Trophoblast cell (in vitro differentiated cells and primary cell): Measurements from ENCODE around the gene KCNH1.

ENCODE experiments used
- DNase-seq, 2 donors: peaks; one replicate each; pipeline ENCODE4 v3.0.0-alpha.2; 2016
- H2AFZ ChIP-seq: 2 replicates; pipeline ENCODE4 v1.6.1; 2013; ENCODE audit warnings: low read length, moderate library complexity, mild to moderate bottlenecking; ENCODE audit not compliant: insufficient read depth, poor library complexity
- H2AK5ac ChIP-seq: 2 replicates; pipeline ENCODE4 v1.6.1; 2013; ENCODE audit warnings: mild to moderate bottlenecking, low read length
- H2BK120ac ChIP-seq: 2 replicates; pipeline ENCODE4 v1.6.1; 2013; ENCODE audit warnings: low read length, mild to moderate bottlenecking, moderate library complexity; ENCODE audit not compliant: insufficient read depth, poor library complexity
- H2BK12ac ChIP-seq: 2 replicates; pipeline ENCODE4 v1.6.1; 2013; ENCODE audit warnings: mild to moderate bottlenecking, low read length, moderate library complexity
- H2BK5ac ChIP-seq: 2 replicates; pipeline ENCODE4 v1.6.1; 2013; ENCODE audit warnings: low read length, low read depth, moderate library complexity, mild to moderate bottlenecking; ENCODE audit not compliant: poor library complexity
- H3K14ac ChIP-seq: 2 replicates; pipeline ENCODE4 v1.6.1; 2013; ENCODE audit warnings: mild to moderate bottlenecking, low read length
- H3K18ac ChIP-seq: 2 replicates; pipeline ENCODE4 v1.6.1; 2013; ENCODE audit warnings: mild to moderate bottlenecking, low read length
- H3K23ac ChIP-seq: 2 replicates; pipeline ENCODE4 v1.6.1; 2013; ENCODE audit warnings: low read length
- H3K27ac ChIP-seq: 2 replicates; pipeline ENCODE4 v1.5.1; 2013; ENCODE audit warnings: low read depth, mild to moderate bottlenecking, inconsistent platforms, low read length, moderate library complexity
- H3K27me3 ChIP-seq: 2 replicates; pipeline ENCODE4 v1.6.1; 2013; ENCODE audit warnings: inconsistent platforms, mild to moderate bottlenecking, low read length, moderate library complexity; ENCODE audit not compliant: insufficient read depth
- H3K36me3 ChIP-seq, 2 experiments: 1 replicate in 1 of 2; 2 replicates in 1 of 2; pipeline ENCODE4 v1.6.1; 2013; ENCODE audit warnings: low read length in 2 of 2, mild to moderate bottlenecking in 2 of 2, moderate library complexity in 1 of 2; ENCODE audit not compliant: insufficient read depth in 2 of 2, control insufficient read depth in 1 of 2
- H3K4ac ChIP-seq: 2 replicates; pipeline ENCODE4 v1.6.1; 2013; ENCODE audit warnings: low read depth, mild to moderate bottlenecking, low read length, moderate library complexity
- H3K4me1 ChIP-seq, 2 experiments: 1 replicate in 1 of 2; 2 replicates in 1 of 2; pipeline ENCODE4 v1.6.1; 2013; ENCODE audit warnings: low read length in 2 of 2, mild to moderate bottlenecking in 2 of 2, moderate library complexity in 1 of 2; ENCODE audit not compliant: insufficient read depth in 2 of 2, control insufficient read depth in 1 of 2
- H3K4me2 ChIP-seq: 2 replicates; pipeline ENCODE4 v1.6.1; 2013; ENCODE audit warnings: inconsistent platforms, mild to moderate bottlenecking, low read length, moderate library complexity
- H3K4me3 ChIP-seq: 2 replicates; pipeline ENCODE4 v1.5.1; 2013; ENCODE audit warnings: mild to moderate bottlenecking, low read depth, low read length, inconsistent platforms
- H3K79me1 ChIP-seq: one replicate; pipeline ENCODE4 v1.6.1; 2013; ENCODE audit warnings: low read length
- H3K79me2 ChIP-seq: 2 replicates; pipeline ENCODE4 v1.6.1; 2013; ENCODE audit warnings: low read length, mild to moderate bottlenecking; ENCODE audit not compliant: control insufficient read depth, insufficient read depth, poor library complexity
- H3K9ac ChIP-seq: 2 replicates; pipeline ENCODE4 v1.6.1; 2013; ENCODE audit warnings: mild to moderate bottlenecking, low read length
- H3K9me3 ChIP-seq: 2 replicates; pipeline ENCODE4 v1.6.1; 2013; ENCODE audit warnings: low read depth, mild to moderate bottlenecking, control low read depth, inconsistent platforms, low read length; ENCODE audit not compliant: insufficient read depth
- H4K12ac ChIP-seq: 2 replicates; pipeline ENCODE4 v1.6.1; 2013; ENCODE audit warnings: low read depth, mild to moderate bottlenecking, low read length, moderate library complexity
- H4K8ac ChIP-seq: 2 replicates; pipeline ENCODE4 v1.6.1; 2013; ENCODE audit warnings: low read depth, mild to moderate bottlenecking, low read length, moderate library complexity
- H4K91ac ChIP-seq: one replicate; pipeline ENCODE4 v1.6.1; 2013; ENCODE audit warnings: low read depth, mild to moderate bottlenecking, low read length, moderate library complexity
- WGBS: extraction: QIAGEN DNeasy Blood & Tissue Kit; methylation state at CpG from one replicate; pipeline ENCODE4 v1.1.7; 2013; ENCODE audit warnings: missing lambda C conversion rate; ENCODE audit not compliant: insufficient read length, insufficient coverage; ENCODE audit errors: extremely low coverage; 5-methylcytosine and 5-hydroxymethylcytosine counted together

The KCNH1 gene

GRCh38 chr1:210746024-210746731, 387.8 kb downstream of the KCNH1 start:
- H3K9me3 ChIP-seq: peaks cover 2% of the 10 kb centered on the region
- no peak overlapping the region for H2AFZ ChIP-seq
- no peaks in the 10 kb centered on the region for H3K27me3 ChIP-seq
- H3K79me2 ChIP-seq: no peaks in the 10 kb centered on the region
- no peak overlapping the region for H4K12ac ChIP-seq
- H2BK5ac ChIP-seq: no peak overlapping the region
- H4K91ac ChIP-seq: no peak overlapping the region
- H2AK5ac ChIP-seq: no peak overlapping the region
- DNase-seq: no peak
- H3K4me2 ChIP-seq: no peak overlapping the region
- no peaks in the 10 kb centered on the region for H3K79me1 ChIP-seq
- no peaks in the 10 kb centered on the region for H3K4me1 ChIP-seq
- no peaks in the 10 kb centered on the region for H3K36me3 ChIP-seq
- H3K4me3 ChIP-seq: no peak overlapping the region
- H3K27ac ChIP-seq: no peak overlapping the region
- no peak overlapping the region for H3K4ac ChIP-seq
- no peak overlapping the region for H3K18ac ChIP-seq
- no CpG with 5 or more reads among the region's 3 CpGs for WGBS
- no peak overlapping the region for H3K14ac ChIP-seq
- H4K8ac ChIP-seq: no peak overlapping the region
- no peak overlapping the region for H3K23ac ChIP-seq
- no peak overlapping the region for H3K9ac ChIP-seq
- H2BK12ac ChIP-seq: no peak overlapping the region
- H2BK120ac ChIP-seq: no peak overlapping the region

GRCh38 chr1:210743038-210743437, 390.9 kb downstream of the KCNH1 start:
- Histone ChIP-seq H2BK120ac (no peak overlapping the region), H3K9me3 (peaks cover 2% of the 10 kb centered on the region), H2AK5ac (no peak overlapping the region), H3K4me2 (no peak overlapping the region), H3K27ac (no peak overlapping the region), H3K14ac (no peak overlapping the region), H4K12ac (no peak overlapping the region), H4K91ac (no peak overlapping the region), H2AFZ (no peak overlapping the region), H3K4me1 (no peaks in the 10 kb centered on the region), H3K23ac (no peak overlapping the region), H4K8ac (no peak overlapping the region), H3K36me3 (no peaks in the 10 kb centered on the region), H3K4me3 (no peak overlapping the region), H3K79me2 (no peaks in the 10 kb centered on the region), H2BK5ac (no peak overlapping the region), H2BK12ac (no peak overlapping the region), H3K9ac (no peak overlapping the region), H3K18ac (no peak overlapping the region), H3K79me1 (no peaks in the 10 kb centered on the region), H3K27me3 (no peaks in the 10 kb centered on the region), H3K4ac (no peak overlapping the region)
- WGBS: no CpG with 5 or more reads among the region's 3 CpGs
- DNase-seq: no peak

DNA sequence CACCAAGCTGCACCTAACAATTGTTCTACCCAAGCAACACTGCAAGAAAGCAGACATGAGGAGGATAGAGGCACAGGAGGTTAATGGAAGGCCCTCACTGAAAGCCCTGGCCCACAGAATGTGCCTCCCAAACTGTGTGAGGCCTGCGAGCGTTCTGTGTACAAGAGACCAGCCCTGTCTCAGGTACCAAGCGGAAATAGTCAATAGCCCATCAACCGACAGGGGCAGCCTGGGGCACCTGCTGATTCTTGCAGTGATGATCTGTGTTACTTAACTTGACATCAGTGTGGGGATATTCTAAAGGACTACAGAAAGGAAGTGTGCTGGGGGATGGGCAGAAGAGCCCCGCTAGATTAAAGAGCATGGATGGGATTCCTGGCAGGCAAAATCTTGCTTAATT, 392.4 kb downstream of the KCNH1 start:
- H3K18ac ChIP-seq: no peak overlapping the region
- no peaks in the 10 kb centered on the region for H3K36me3 ChIP-seq
- H3K27me3 ChIP-seq: no peaks in the 10 kb centered on the region
- no peak for DNase-seq
- H2BK12ac ChIP-seq: no peak overlapping the region
- no peak overlapping the region for H2AFZ ChIP-seq
- H4K8ac ChIP-seq: no peak overlapping the region
- H3K4me1 ChIP-seq: no peaks in the 10 kb centered on the region
- no peak overlapping the region for H3K4me3 ChIP-seq
- no CpG with 5 or more reads among the region's 5 CpGs for WGBS
- no peak overlapping the region for H2BK5ac ChIP-seq
- no peak overlapping the region for H3K9ac ChIP-seq
- no peak overlapping the region for H3K23ac ChIP-seq
- no peak overlapping the region for H3K27ac ChIP-seq
- no peak overlapping the region for H2BK120ac ChIP-seq
- H2AK5ac ChIP-seq: no peak overlapping the region
- no peak overlapping the region for H3K14ac ChIP-seq
- H3K9me3 ChIP-seq: no peaks in the 10 kb centered on the region
- H3K4me2 ChIP-seq: no peak overlapping the region
- no peak overlapping the region for H3K4ac ChIP-seq
- H3K79me1 ChIP-seq: no peaks in the 10 kb centered on the region
- no peak overlapping the region for H4K91ac ChIP-seq
- H4K12ac ChIP-seq: no peak overlapping the region
- H3K79me2 ChIP-seq: no peaks in the 10 kb centered on the region

DNA sequence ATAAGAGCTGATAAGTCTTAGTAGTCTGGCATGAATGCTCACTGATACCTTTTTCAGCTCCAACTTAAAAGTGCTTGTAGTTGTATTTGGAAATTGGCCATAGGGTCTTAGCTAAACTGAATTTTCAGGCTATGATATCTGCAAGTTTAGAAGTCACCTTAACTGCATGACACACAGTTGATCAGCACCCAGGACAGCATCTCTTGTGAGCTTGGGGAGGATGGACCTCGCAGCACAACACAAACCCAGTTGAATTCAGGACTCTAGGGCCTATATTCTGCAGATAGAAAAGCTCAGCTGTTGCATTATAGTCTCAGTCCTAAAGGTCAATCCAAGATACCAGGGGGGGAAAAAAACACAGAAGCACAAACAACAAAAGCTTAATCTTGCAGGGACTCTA, 394.3 kb downstream of the KCNH1 start:
- no peak overlapping the region for H4K91ac ChIP-seq
- no CpG with 5 or more reads among the region's 1 CpG for WGBS
- no peak overlapping the region for H3K4ac ChIP-seq
- H4K8ac ChIP-seq: no peak overlapping the region
- H3K4me3 ChIP-seq: no peak overlapping the region
- no peaks in the 10 kb centered on the region for H3K79me1 ChIP-seq
- no peak overlapping the region for H2BK12ac ChIP-seq
- H3K23ac ChIP-seq: no peak overlapping the region
- no peak overlapping the region for H3K14ac ChIP-seq
- no peaks in the 10 kb centered on the region for H3K79me2 ChIP-seq
- H4K12ac ChIP-seq: no peak overlapping the region
- DNase-seq: no peak
- H3K18ac ChIP-seq: no peak overlapping the region
- H2BK120ac ChIP-seq: no peak overlapping the region
- H2BK5ac ChIP-seq: no peak overlapping the region
- H3K27ac ChIP-seq: no peak overlapping the region
- H2AK5ac ChIP-seq: no peak overlapping the region
- no peaks in the 10 kb centered on the region for H3K9me3 ChIP-seq
- H3K4me2 ChIP-seq: no peak overlapping the region
- no peaks in the 10 kb centered on the region for H3K27me3 ChIP-seq
- no peak overlapping the region for H3K9ac ChIP-seq
- H2AFZ ChIP-seq: no peak overlapping the region
- H3K36me3 ChIP-seq: no peaks in the 10 kb centered on the region
- no peaks in the 10 kb centered on the region for H3K4me1 ChIP-seq
